ENCODE data around the gene MADD. TPM values are rescaled to one million over a fixed set of nuclear protein-coding genes. Genes with fewer than 3 reads are reported as not detected.

MADD gene
- total RNA-seq, 1 donor from 2014 or later, result 53.7 TPM

DNA sequence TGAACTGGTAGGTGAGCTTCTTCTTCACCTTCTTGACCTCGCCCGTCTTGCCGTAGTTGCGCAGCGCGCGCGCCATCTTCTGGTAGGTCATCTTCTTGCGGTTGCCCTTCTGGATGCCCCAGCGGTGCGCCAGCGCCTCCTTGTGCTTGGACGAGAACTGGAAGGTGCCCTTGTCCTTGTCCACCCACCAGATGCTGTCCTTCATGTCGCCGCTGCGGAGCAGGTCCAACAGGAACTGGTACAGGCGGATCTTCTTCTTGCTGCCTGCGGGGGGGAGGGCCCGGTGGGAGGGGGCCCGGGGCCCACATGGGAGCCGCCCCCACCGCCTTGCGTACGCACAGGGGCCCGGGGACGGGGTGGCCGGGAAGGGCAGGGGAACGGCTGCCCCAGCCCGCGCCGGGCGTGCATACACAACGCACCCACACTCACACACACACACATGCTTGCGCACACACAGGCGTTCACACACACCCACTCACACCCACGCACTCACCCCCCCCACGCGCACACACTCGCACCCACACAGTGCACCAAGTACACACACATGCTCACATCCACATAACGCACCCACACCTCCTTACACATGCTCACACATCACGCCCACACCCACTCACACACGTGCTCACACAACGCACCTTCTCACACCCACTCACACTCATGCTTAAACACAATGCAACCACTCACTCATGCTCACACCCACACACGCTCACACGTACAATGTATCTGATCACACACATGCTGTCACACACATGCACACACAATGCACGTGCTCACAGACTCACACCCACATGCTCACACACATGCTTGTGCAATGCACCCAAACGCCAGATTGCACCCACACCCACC is 85.6 kb downstream of the MADD start:
- Histone ChIP-seq H3K9me3 (no peaks in the 10 kb centered on the region), H3K4me1 (peaks cover 11% of the 10 kb centered on the region), H3K36me3 (no peaks in the 10 kb centered on the region), H3K27me3 (ENCODE audit: low read depth) (no peaks in the 10 kb centered on the region), H3K27ac (peak overlapping the region; percentile 62), H3K4me3 (peak overlapping the region; percentile 55)
- intact Hi-C loops (cut with DNase I), result no loop called here
- ATAC-seq, result peak; percentile 86 to 91
- TF ChIP-seq CTCF (IDR thresholded peaks at IDR 0.05), result peak; percentile 88
- DNase-seq, result peak; percentile 96

GRCh38 chr11:47356129-47356997 is 86.4 kb downstream of the MADD start:
- no peaks in the 10 kb centered on the region for H3K9me3 ChIP-seq
- H3K27me3 ChIP-seq (ENCODE audit: low read depth), result no peaks in the 10 kb centered on the region
- DNase-seq (peak; percentile 39), ATAC-seq (no peak)
- H3K27ac ChIP-seq, result no peak overlapping the region
- no peak overlapping the region for H3K4me3 ChIP-seq
- peaks cover 11% of the 10 kb centered on the region for H3K4me1 ChIP-seq
- no peak for TF ChIP-seq CTCF (IDR thresholded peaks at IDR 0.05)
- H3K36me3 ChIP-seq, result no peaks in the 10 kb centered on the region
- intact Hi-C loops (cut with DNase I), result no loop called here

DNA sequence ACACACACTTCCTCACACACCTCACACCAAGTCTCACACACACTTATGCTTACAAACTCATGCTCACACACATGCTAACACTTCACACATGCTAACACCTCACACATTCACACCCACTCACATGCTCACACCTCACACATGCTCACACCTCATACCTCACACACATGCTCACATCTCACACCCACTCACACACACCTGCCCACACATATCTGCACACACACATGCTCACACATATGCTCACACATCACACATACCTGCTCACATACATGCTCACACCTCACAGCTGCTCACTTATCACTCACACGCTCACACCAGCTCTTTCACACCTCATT is 87.0 kb downstream of the MADD start:
- H3K4me3 ChIP-seq, result no peak overlapping the region
- intact Hi-C loops (cut with DNase I), result no loop called here
- H3K27me3 ChIP-seq (ENCODE audit: low read depth), result no peaks in the 10 kb centered on the region
- H3K36me3 ChIP-seq, result no peaks in the 10 kb centered on the region
- H3K9me3 ChIP-seq, result no peaks in the 10 kb centered on the region
- H3K27ac ChIP-seq, result no peak overlapping the region
- ATAC-seq (no peak), DNase-seq (no peak)
- TF ChIP-seq CTCF (IDR thresholded peaks at IDR 0.05), result no peak
- peaks cover 11% of the 10 kb centered on the region for H3K4me1 ChIP-seq

- peak; percentile 37 for DNase-seq
- Histone ChIP-seq H3K27me3 (ENCODE audit: low read depth) (no peaks in the 10 kb centered on the region), H3K4me1 (peaks cover 11% of the 10 kb centered on the region), H3K36me3 (no peaks in the 10 kb centered on the region), H3K4me3 (no peak overlapping the region), H3K27ac (no peak overlapping the region), H3K9me3 (no peaks in the 10 kb centered on the region)
- intact Hi-C loops (cut with DNase I), result no loop called here
- no peak for ATAC-seq
- TF ChIP-seq CTCF (IDR thresholded peaks at IDR 0.05), result no peak
Measured at GRCh38 chr11:47357985-47358730, 88.2 kb downstream of the MADD start.

DNA sequence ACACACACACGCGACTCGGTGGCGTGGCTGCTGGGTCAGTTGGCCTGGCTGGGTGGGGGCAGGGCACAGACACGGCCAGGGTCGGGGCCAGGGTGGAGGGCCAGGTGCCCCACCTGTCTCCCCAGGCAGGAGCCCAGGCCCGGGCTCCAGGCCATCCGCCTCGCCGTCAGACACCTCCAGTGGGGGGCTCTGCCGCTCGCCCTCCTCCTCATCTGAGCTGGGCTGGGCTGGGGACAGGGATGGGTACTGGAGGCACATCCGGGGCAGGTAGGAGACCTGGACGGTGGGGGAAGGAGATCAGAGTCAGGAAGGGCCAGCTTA is 88.8 kb downstream of the MADD start:
- intact Hi-C loops (cut with DNase I), result no loop called here
- no peaks in the 10 kb centered on the region for H3K27me3 ChIP-seq (ENCODE audit: low read depth)
- H3K36me3 ChIP-seq, result no peaks in the 10 kb centered on the region

More for the DNA sequence above, 88.8 kb downstream of the MADD start:
- DNase-seq (peak; percentile 30), ATAC-seq (no peak)
- Histone ChIP-seq H3K27ac (no peak overlapping the region), H3K4me3 (no peak overlapping the region), H3K4me1 (peaks cover 11% of the 10 kb centered on the region), H3K9me3 (no peaks in the 10 kb centered on the region)
- TF ChIP-seq CTCF (IDR thresholded peaks at IDR 0.05), result no peak

All from lower lobe of right lung (tissue), 2 donors.